ENCODE data around the gene CNTNAP2.

The CNTNAP2 gene

DNA sequence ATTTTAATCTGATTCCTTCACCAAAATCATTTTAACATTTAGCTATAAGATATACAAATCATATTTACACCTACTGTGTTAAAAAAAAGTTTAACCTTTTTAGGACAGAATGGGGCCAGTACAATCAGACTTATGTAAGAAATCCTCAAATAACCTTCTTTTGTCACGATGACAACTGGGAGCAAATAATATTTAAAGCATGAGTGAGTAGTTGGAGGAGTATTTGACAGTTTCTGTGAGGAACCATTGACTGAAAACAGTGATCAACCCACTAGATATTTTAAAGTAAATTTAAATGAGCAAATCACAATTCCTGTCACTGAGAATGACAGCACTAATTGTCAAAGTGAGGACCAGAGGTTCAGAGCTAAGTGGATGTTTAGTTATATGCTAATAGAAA, 289.1 kb downstream of the CNTNAP2 start:
- no peaks in the 10 kb centered on the region for H3K36me3 ChIP-seq (ENCODE audit: control insufficient read depth, insufficient read depth, low read length)
- H3K27ac ChIP-seq (ENCODE audit: low read depth, low read length): no peak overlapping the region
- H3K4me3 ChIP-seq (ENCODE audit: low read length): no peak overlapping the region
- H3K4me1 ChIP-seq (ENCODE audit: control insufficient read depth, insufficient read depth, low read length): no peaks in the 10 kb centered on the region
- no peak overlapping the region for H3K9ac ChIP-seq (ENCODE audit: low read length)
- no peaks in the 10 kb centered on the region for H3K27me3 ChIP-seq (ENCODE audit: control insufficient read depth, insufficient read depth, low read length)

DNA sequence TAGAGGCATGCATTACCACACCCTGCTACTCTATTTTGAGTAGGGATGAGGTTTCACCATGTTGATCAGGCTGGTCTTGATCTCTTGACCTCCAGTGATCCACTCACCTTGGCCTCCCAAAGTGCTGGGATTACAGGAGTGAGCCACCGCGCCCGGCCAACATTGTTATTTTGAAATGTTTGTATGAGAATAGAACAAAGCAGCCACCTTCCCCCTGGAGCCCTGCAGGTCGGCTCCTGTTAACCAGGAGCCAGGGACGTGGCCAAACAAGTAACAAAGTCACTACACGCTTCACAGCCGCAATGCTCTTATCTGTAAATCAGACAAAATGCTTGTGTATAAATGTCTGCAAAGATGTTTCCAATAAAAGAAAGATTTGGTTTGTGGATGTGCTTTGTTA, 295.4 kb downstream of the CNTNAP2 start:
- Histone ChIP-seq H3K27ac (ENCODE audit: low read depth, low read length) (no peak overlapping the region), H3K36me3 (ENCODE audit: control insufficient read depth, insufficient read depth, low read length) (no peaks in the 10 kb centered on the region), H3K27me3 (ENCODE audit: control insufficient read depth, insufficient read depth, low read length) (no peaks in the 10 kb centered on the region), H3K4me3 (ENCODE audit: low read length) (no peak overlapping the region), H3K9ac (ENCODE audit: low read length) (no peak overlapping the region), H3K4me1 (ENCODE audit: control insufficient read depth, insufficient read depth, low read length) (no peaks in the 10 kb centered on the region)

DNA sequence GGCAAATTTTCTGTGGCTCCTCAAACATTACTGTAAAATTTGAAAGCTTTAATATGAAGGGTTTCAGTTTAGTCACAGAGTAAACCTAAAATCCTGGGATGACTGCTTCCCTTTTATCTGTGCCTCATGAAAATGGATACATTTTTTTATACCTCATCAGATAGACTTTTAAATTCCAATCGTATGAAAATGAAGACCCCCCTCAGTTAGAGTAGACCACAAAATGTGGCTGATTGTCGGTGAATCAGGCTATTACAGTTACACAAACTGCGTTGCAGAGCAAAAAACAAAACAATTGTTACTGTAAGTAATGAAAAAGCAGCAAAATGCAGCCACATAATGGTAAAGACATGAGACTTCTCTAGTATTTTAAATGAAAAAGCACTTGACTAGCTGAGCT, 296.2 kb downstream of the CNTNAP2 start:
- no peak overlapping the region for H3K4me3 ChIP-seq (ENCODE audit: low read length)
- no peaks in the 10 kb centered on the region for H3K4me1 ChIP-seq (ENCODE audit: control insufficient read depth, insufficient read depth, low read length)
- H3K27ac ChIP-seq (ENCODE audit: low read depth, low read length): no peak overlapping the region
- no peaks in the 10 kb centered on the region for H3K27me3 ChIP-seq (ENCODE audit: control insufficient read depth, insufficient read depth, low read length)
- no peak overlapping the region for H3K9ac ChIP-seq (ENCODE audit: low read length)
- no peaks in the 10 kb centered on the region for H3K36me3 ChIP-seq (ENCODE audit: control insufficient read depth, insufficient read depth, low read length)

DNA sequence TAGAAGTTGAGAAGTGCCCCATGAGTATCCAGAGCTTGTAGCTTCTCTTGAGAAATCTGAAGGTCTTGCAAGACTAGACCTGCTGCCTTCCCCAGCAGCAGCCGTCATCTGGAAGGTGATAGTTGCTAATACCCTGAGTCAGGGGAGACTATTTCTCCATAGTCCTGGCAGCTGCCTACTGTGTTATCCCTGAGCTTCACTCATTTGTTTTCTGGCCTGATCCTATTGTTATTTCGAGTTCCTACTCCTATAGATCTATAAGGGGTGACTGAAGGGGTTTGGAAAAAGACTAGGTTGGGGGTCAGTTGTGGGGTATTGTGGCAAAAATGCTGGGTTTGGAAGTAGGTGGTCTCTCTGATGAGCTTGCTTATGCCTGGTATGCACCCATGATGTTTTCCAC, 297.8 kb downstream of the CNTNAP2 start:
- no peaks in the 10 kb centered on the region for H3K27me3 ChIP-seq (ENCODE audit: control insufficient read depth, insufficient read depth, low read length)
- no peak overlapping the region for H3K9ac ChIP-seq (ENCODE audit: low read length)
- H3K4me1 ChIP-seq (ENCODE audit: control insufficient read depth, insufficient read depth, low read length): no peaks in the 10 kb centered on the region
- H3K36me3 ChIP-seq (ENCODE audit: control insufficient read depth, insufficient read depth, low read length): no peaks in the 10 kb centered on the region
- H3K4me3 ChIP-seq (ENCODE audit: low read length): no peak overlapping the region
- H3K27ac ChIP-seq (ENCODE audit: low read depth, low read length): no peak overlapping the region

DNA sequence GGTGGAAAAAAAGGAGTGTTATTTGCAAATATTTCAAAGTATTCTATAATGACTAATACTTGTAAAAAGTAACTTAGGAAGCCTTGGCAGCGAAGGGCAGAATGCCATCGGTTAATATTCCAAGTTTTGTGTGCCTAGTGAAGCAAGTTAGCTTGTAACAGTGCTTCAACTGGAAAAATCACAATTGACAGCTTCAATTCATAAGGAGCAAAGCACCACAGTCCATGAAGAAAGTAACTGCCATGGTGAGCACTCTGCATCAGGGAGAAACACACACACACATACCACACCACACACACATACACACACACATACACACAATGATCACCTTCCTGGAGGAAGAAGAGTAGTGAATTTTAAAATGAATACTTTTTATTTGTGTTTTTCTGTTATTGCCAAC, 298.3 kb downstream of the CNTNAP2 start:
- no peaks in the 10 kb centered on the region for H3K27me3 ChIP-seq (ENCODE audit: control insufficient read depth, insufficient read depth, low read length)
- H3K36me3 ChIP-seq (ENCODE audit: control insufficient read depth, insufficient read depth, low read length): no peaks in the 10 kb centered on the region
- H3K9ac ChIP-seq (ENCODE audit: low read length): no peak overlapping the region
- H3K4me1 ChIP-seq (ENCODE audit: control insufficient read depth, insufficient read depth, low read length): no peaks in the 10 kb centered on the region
- H3K27ac ChIP-seq (ENCODE audit: low read depth, low read length): no peak overlapping the region
- no peak overlapping the region for H3K4me3 ChIP-seq (ENCODE audit: low read length)

DNA sequence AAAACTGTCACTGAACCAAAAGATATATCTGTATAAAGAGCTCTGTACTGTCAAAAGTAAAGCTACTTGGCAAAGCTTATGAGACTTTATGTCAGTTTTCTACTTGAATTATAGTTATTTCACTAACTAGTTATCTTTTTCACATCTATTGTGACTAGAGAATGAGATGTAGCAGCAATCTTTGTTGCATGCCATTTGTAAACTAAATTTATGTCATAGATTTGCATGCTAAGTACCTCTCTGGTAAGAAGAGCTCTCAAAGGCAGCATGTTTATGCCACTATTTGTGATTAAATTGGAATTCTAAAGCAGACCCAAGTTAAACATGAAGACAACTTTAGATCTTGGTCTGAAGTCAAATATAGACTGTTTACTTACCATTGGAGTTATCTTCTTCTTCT, 300.6 kb downstream of the CNTNAP2 start:
- Histone ChIP-seq H3K36me3 (ENCODE audit: control insufficient read depth, insufficient read depth, low read length) (no peaks in the 10 kb centered on the region), H3K27ac (ENCODE audit: low read depth, low read length) (no peak overlapping the region)

DNA sequence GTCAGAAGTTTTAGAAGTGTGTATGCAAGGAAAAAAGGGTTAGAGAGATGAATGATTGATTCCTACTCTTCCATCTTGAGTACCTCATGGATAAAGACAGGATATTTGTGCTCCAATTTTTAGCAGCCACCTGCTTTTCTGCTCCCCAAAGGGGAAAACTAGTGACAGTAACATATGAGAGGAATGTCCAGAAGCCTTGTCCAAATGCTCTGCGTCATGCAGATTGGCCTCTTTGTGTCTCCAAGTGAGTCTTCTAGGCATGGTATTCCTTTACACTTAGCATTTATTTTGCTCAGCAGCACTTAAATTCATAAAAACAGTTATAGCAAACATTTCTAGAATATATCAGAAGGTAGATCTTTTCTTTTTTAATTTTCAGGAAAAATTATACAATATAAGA, 306.8 kb downstream of the CNTNAP2 start:
- H3K27ac ChIP-seq (ENCODE audit: low read depth, low read length): no peak overlapping the region
- H3K36me3 ChIP-seq (ENCODE audit: control insufficient read depth, insufficient read depth, low read length): no peaks in the 10 kb centered on the region
- H3K27me3 ChIP-seq (ENCODE audit: control insufficient read depth, insufficient read depth, low read length): no peaks in the 10 kb centered on the region
- H3K9ac ChIP-seq (ENCODE audit: low read length): no peak overlapping the region
- no peak overlapping the region for H3K4me3 ChIP-seq (ENCODE audit: low read length)
- H3K4me1 ChIP-seq (ENCODE audit: control insufficient read depth, insufficient read depth, low read length): no peaks in the 10 kb centered on the region

More for the DNA sequence above, 300.6 kb downstream of the CNTNAP2 start:
- no peak overlapping the region for H3K4me3 ChIP-seq (ENCODE audit: low read length)
- H3K27me3 ChIP-seq (ENCODE audit: control insufficient read depth, insufficient read depth, low read length): no peaks in the 10 kb centered on the region
- H3K4me1 ChIP-seq (ENCODE audit: control insufficient read depth, insufficient read depth, low read length): no peaks in the 10 kb centered on the region
- H3K9ac ChIP-seq (ENCODE audit: low read length): no peak overlapping the region

DNA sequence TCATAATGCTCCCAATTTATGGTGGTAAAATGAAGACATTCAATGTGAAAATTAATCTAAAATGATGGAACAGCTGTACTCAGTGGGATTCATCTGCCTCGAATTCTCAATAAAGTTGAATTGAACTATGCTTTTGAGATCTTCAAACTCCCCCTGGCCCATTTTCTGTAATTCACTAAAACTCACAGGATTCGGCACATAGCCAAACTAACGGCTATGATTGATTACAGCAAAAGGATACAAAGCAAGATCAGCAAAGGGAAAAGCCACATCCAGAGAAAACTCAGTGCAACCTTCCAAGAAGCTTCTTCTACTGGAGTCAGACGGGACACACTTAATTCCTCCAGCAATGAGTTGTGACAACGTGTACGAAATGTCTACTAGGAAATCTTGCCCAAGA, 307.5 kb downstream of the CNTNAP2 start:
- no peaks in the 10 kb centered on the region for H3K36me3 ChIP-seq (ENCODE audit: control insufficient read depth, insufficient read depth, low read length)
- H3K4me1 ChIP-seq (ENCODE audit: control insufficient read depth, insufficient read depth, low read length): no peaks in the 10 kb centered on the region
- H3K4me3 ChIP-seq (ENCODE audit: low read length): no peak overlapping the region
- no peaks in the 10 kb centered on the region for H3K27me3 ChIP-seq (ENCODE audit: control insufficient read depth, insufficient read depth, low read length)
- H3K27ac ChIP-seq (ENCODE audit: low read depth, low read length): no peak overlapping the region
- H3K9ac ChIP-seq (ENCODE audit: low read length): no peak overlapping the region

DNA sequence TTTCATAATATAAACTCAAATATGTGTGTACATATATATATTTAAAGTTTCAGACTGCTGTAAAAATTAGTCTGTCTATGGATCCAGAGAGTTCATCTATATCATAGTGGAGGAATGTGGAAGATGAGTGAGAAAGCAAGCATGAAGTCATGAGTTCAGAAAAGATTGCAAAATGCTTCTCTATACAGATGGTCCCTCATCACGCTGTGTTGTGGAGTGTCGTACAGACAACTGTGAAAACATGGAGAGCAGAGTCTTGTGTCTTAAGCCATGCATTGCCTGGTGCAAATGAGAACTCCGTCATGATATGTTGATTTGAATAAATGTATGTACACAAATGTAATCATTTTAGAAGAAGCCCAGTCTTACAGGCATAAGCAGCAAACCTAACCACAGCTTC, 316.9 kb downstream of the CNTNAP2 start:
- Histone ChIP-seq H3K4me3 (ENCODE audit: low read length) (no peak overlapping the region), H3K4me1 (ENCODE audit: control insufficient read depth, insufficient read depth, low read length) (no peaks in the 10 kb centered on the region), H3K27me3 (ENCODE audit: control insufficient read depth, insufficient read depth, low read length) (no peaks in the 10 kb centered on the region), H3K9ac (ENCODE audit: low read length) (no peak overlapping the region), H3K36me3 (ENCODE audit: control insufficient read depth, insufficient read depth, low read length) (no peaks in the 10 kb centered on the region), H3K27ac (ENCODE audit: low read depth, low read length) (no peak overlapping the region)

DNA sequence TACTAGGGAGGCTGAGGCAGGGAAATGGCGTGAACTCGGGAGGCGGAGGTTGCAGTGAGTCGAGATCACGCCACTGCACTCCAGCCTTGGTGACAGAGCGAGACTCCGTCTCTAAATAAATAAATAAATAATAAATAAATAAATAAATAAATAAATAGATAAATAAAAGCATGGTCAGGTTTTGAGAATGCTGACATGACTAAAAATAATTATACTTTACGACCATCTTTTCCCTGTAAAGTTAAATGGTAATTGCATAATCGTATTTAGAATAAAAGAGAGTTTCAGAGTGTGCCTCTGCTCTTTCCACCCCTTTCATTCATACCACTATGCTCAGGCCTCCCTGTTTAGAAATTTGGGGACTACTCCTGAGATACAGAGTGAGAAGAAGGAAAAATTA, 326.5 kb downstream of the CNTNAP2 start:
- no peaks in the 10 kb centered on the region for H3K27me3 ChIP-seq (ENCODE audit: control insufficient read depth, insufficient read depth, low read length)

DNA sequence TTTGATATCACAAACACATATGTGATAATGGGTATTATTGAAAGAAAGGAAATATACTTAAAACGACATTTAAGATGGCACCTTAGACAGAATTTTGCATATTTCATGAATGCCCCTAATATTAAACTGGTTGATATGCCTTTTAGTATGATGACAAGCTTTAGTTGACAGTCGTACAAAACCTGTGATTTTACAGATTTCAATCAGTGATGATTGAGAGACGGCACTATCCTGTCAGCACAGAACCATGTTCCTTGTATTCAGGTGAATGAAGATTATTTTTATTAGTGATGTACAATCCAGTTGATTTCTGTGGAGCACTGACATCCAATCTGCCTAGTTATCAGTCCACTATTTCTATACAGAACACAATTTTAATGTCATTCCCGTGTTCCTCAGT, 333.0 kb downstream of the CNTNAP2 start:
- Histone ChIP-seq H3K4me3 (ENCODE audit: low read length) (no peak overlapping the region), H3K9ac (ENCODE audit: low read length) (no peak overlapping the region), H3K4me1 (ENCODE audit: control insufficient read depth, insufficient read depth, low read length) (no peaks in the 10 kb centered on the region), H3K27ac (ENCODE audit: low read depth, low read length) (no peak overlapping the region), H3K36me3 (ENCODE audit: control insufficient read depth, insufficient read depth, low read length) (no peaks in the 10 kb centered on the region), H3K27me3 (ENCODE audit: control insufficient read depth, insufficient read depth, low read length) (no peaks in the 10 kb centered on the region)

More for the DNA sequence above, 326.5 kb downstream of the CNTNAP2 start:
- no peak overlapping the region for H3K4me3 ChIP-seq (ENCODE audit: low read length)
- H3K27ac ChIP-seq (ENCODE audit: low read depth, low read length): no peak overlapping the region
- no peaks in the 10 kb centered on the region for H3K4me1 ChIP-seq (ENCODE audit: control insufficient read depth, insufficient read depth, low read length)
- no peaks in the 10 kb centered on the region for H3K36me3 ChIP-seq (ENCODE audit: control insufficient read depth, insufficient read depth, low read length)
- no peak overlapping the region for H3K9ac ChIP-seq (ENCODE audit: low read length)

DNA sequence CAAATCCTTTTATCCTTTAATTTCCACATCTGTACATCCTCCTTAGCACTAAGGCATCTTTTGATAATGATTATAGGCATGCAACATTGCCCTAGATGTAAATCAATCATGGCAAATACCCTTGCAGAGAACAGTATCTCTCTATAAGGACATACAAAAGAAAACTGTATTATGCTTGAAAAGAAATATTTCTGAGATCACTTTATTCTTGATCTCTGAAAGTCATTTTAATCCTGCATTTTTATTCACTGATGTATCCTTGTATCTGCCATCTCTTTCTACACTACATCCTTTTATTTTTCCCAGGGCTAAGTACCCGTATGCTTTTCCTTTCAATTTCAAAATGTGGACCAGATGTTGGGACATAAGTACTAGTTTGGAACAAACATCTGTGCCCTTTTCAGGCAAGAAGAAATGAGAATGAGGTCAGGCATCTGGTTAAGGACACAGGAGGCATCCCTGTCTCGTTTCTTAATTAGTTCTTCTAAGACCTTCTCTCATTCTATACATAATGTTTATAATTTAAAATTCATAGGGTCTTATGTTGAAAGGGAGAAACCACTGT, 338.6 kb downstream of the CNTNAP2 start:
- H3K9ac ChIP-seq (ENCODE audit: low read length): no peak overlapping the region
- no peaks in the 10 kb centered on the region for H3K36me3 ChIP-seq (ENCODE audit: control insufficient read depth, insufficient read depth, low read length)
- H3K4me1 ChIP-seq (ENCODE audit: control insufficient read depth, insufficient read depth, low read length): no peaks in the 10 kb centered on the region
- H3K27me3 ChIP-seq (ENCODE audit: control insufficient read depth, insufficient read depth, low read length): no peaks in the 10 kb centered on the region
- H3K27ac ChIP-seq (ENCODE audit: low read depth, low read length): no peak overlapping the region
- no peak overlapping the region for H3K4me3 ChIP-seq (ENCODE audit: low read length)

DNA sequence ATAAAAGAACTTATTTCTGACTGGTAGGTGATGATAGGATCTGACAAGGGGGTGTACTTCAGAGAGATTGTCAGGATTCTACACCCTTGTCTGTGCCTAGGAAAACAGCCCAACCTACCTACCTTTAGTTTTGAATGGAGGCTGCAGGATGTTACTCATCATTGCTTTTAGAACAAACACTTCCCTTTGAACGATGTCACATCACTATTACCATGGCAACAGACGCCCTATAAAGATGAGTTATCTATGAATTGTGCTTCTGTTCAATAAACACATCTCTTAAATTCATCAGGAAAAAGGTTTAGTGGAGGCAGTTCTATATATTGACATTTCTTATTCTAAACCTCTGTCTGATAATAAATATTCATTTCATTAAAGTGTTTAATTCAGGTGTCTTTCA, 362.4 kb downstream of the CNTNAP2 start:
- no peak overlapping the region for H3K9ac ChIP-seq (ENCODE audit: low read length)
- no peaks in the 10 kb centered on the region for H3K4me1 ChIP-seq (ENCODE audit: control insufficient read depth, insufficient read depth, low read length)
- H3K27ac ChIP-seq (ENCODE audit: low read depth, low read length): no peak overlapping the region
- no peaks in the 10 kb centered on the region for H3K27me3 ChIP-seq (ENCODE audit: control insufficient read depth, insufficient read depth, low read length)
- no peak overlapping the region for H3K4me3 ChIP-seq (ENCODE audit: low read length)
- H3K36me3 ChIP-seq (ENCODE audit: control insufficient read depth, insufficient read depth, low read length): no peaks in the 10 kb centered on the region
